Measurements from ENCODE around the gene PYGB.
A peak's percentile ranks its signal among the peaks of the same experiment; 100 is the strongest.

Gene PYGB

GRCh38 chr20:25222461-25223178, 25.3 kb upstream of the PYGB start:
- Histone ChIP-seq H3K27ac (ENCODE audit: low read depth in 2 of 2, low read length in 2 of 2) (peak overlapping the region; percentile 16 to 62), H3K27me3 (ENCODE audit: control insufficient read depth in 2 of 2, insufficient read depth in 2 of 2, low read length in 2 of 2) (no peaks in the 10 kb centered on the region), H3K36me3 (ENCODE audit: control insufficient read depth in 2 of 2, insufficient read depth in 2 of 2, low read length in 2 of 2) (peaks cover 45 to 66% of the 10 kb centered on the region in 2 donors), H3K4me1 (ENCODE audit: control insufficient read depth in 2 of 2, insufficient read depth in 2 of 2, low read length in 2 of 2) (peaks cover 13 to 39% of the 10 kb centered on the region in 2 donors), H3K9me3 (ENCODE audit: control insufficient read depth in 2 of 2, low read length in 2 of 2) (no peaks in the 10 kb centered on the region), H3K4me3 (ENCODE audit: low read length in 2 of 2) (no peak overlapping the region), H3K9ac (ENCODE audit: low read depth in 1 of 2, low read length in 2 of 2) (peak overlapping the region in 1 of 2 donors; percentile 47)

GRCh38 chr20:25223179-25223661, 24.7 kb upstream of the PYGB start:
- peaks cover 13 to 39% of the 10 kb centered on the region in 2 donors for H3K4me1 ChIP-seq (ENCODE audit: control insufficient read depth in 2 of 2, insufficient read depth in 2 of 2, low read length in 2 of 2)
- peak overlapping the region in 1 of 2 donors; percentile 62 for H3K27ac ChIP-seq (ENCODE audit: low read depth in 2 of 2, low read length in 2 of 2)
- no peak overlapping the region for H3K4me3 ChIP-seq (ENCODE audit: low read length in 2 of 2)
- H3K27me3 ChIP-seq (ENCODE audit: control insufficient read depth in 2 of 2, insufficient read depth in 2 of 2, low read length in 2 of 2): no peaks in the 10 kb centered on the region
- no peaks in the 10 kb centered on the region for H3K9me3 ChIP-seq (ENCODE audit: control insufficient read depth in 2 of 2, low read length in 2 of 2)
- H3K9ac ChIP-seq (ENCODE audit: low read depth in 1 of 2, low read length in 2 of 2): peak overlapping the region in 1 of 2 donors; percentile 33
- H3K36me3 ChIP-seq (ENCODE audit: control insufficient read depth in 2 of 2, insufficient read depth in 2 of 2, low read length in 2 of 2): peaks cover 39 to 61% of the 10 kb centered on the region in 2 donors

GRCh38 chr20:25223765-25224720, 23.8 kb upstream of the PYGB start:
- Histone ChIP-seq H3K36me3 (ENCODE audit: control insufficient read depth in 2 of 2, insufficient read depth in 2 of 2, low read length in 2 of 2) (peaks cover 36 to 58% of the 10 kb centered on the region in 2 donors), H3K9ac (ENCODE audit: low read depth in 1 of 2, low read length in 2 of 2) (no peak overlapping the region), H3K4me1 (ENCODE audit: control insufficient read depth in 2 of 2, insufficient read depth in 2 of 2, low read length in 2 of 2) (peaks cover 13 to 39% of the 10 kb centered on the region in 2 donors), H3K27me3 (ENCODE audit: control insufficient read depth in 2 of 2, insufficient read depth in 2 of 2, low read length in 2 of 2) (no peaks in the 10 kb centered on the region), H3K9me3 (ENCODE audit: control insufficient read depth in 2 of 2, low read length in 2 of 2) (no peaks in the 10 kb centered on the region), H3K27ac (ENCODE audit: low read depth in 2 of 2, low read length in 2 of 2) (no peak overlapping the region), H3K4me3 (ENCODE audit: low read length in 2 of 2) (no peak overlapping the region)

- Histone ChIP-seq H3K9me3 (ENCODE audit: control insufficient read depth in 2 of 2, low read length in 2 of 2) (no peaks in the 10 kb centered on the region), H3K36me3 (ENCODE audit: control insufficient read depth in 2 of 2, insufficient read depth in 2 of 2, low read length in 2 of 2) (peaks cover 27 to 52% of the 10 kb centered on the region in 2 donors), H3K27ac (ENCODE audit: low read depth in 2 of 2, low read length in 2 of 2) (no peak overlapping the region), H3K4me1 (ENCODE audit: control insufficient read depth in 2 of 2, insufficient read depth in 2 of 2, low read length in 2 of 2) (peaks cover 11 to 33% of the 10 kb centered on the region in 2 donors), H3K27me3 (ENCODE audit: control insufficient read depth in 2 of 2, insufficient read depth in 2 of 2, low read length in 2 of 2) (no peaks in the 10 kb centered on the region), H3K4me3 (ENCODE audit: low read length in 2 of 2) (no peak overlapping the region), H3K9ac (ENCODE audit: low read depth in 1 of 2, low read length in 2 of 2) (no peak overlapping the region)
These were observed 22.9 kb upstream of the PYGB start for GRCh38 chr20:25224941-25225340.

GRCh38 chr20:25225642-25226432, 22.0 kb upstream of the PYGB start:
- Histone ChIP-seq H3K9me3 (ENCODE audit: control insufficient read depth in 2 of 2, low read length in 2 of 2) (no peaks in the 10 kb centered on the region), H3K36me3 (ENCODE audit: control insufficient read depth in 2 of 2, insufficient read depth in 2 of 2, low read length in 2 of 2) (peaks cover 25 to 46% of the 10 kb centered on the region in 2 donors), H3K27ac (ENCODE audit: low read depth in 2 of 2, low read length in 2 of 2) (no peak overlapping the region), H3K27me3 (ENCODE audit: control insufficient read depth in 2 of 2, insufficient read depth in 2 of 2, low read length in 2 of 2) (no peaks in the 10 kb centered on the region), H3K9ac (ENCODE audit: low read depth in 1 of 2, low read length in 2 of 2) (no peak overlapping the region), H3K4me1 (ENCODE audit: control insufficient read depth in 2 of 2, insufficient read depth in 2 of 2, low read length in 2 of 2) (peaks cover 9 to 29% of the 10 kb centered on the region in 2 donors), H3K4me3 (ENCODE audit: low read length in 2 of 2) (no peak overlapping the region)

- Histone ChIP-seq H3K4me3 (ENCODE audit: low read length in 2 of 2) (no peak overlapping the region), H3K9ac (ENCODE audit: low read depth in 1 of 2, low read length in 2 of 2) (no peak overlapping the region)
These were observed 21.2 kb upstream of the PYGB start for GRCh38 chr20:25226433-25227316.

GRCh38 chr20:25227317-25227831, 20.5 kb upstream of the PYGB start:
- Histone ChIP-seq H3K36me3 (ENCODE audit: control insufficient read depth in 2 of 2, insufficient read depth in 2 of 2, low read length in 2 of 2) (peaks cover 21 to 32% of the 10 kb centered on the region in 2 donors), H3K27ac (ENCODE audit: low read depth in 2 of 2, low read length in 2 of 2) (no peak overlapping the region), H3K9ac (ENCODE audit: low read depth in 1 of 2, low read length in 2 of 2) (no peak overlapping the region), H3K9me3 (ENCODE audit: control insufficient read depth in 2 of 2, low read length in 2 of 2) (no peaks in the 10 kb centered on the region), H3K27me3 (ENCODE audit: control insufficient read depth in 2 of 2, insufficient read depth in 2 of 2, low read length in 2 of 2) (no peaks in the 10 kb centered on the region), H3K4me3 (ENCODE audit: low read length in 2 of 2) (peak overlapping the region in 1 of 2 donors; percentile 30), H3K4me1 (ENCODE audit: control insufficient read depth in 2 of 2, insufficient read depth in 2 of 2, low read length in 2 of 2) (peaks cover 9 to 30% of the 10 kb centered on the region in 2 donors)

More at GRCh38 chr20:25226433-25227316, 21.2 kb upstream of the PYGB start:
- H3K36me3 ChIP-seq (ENCODE audit: control insufficient read depth in 2 of 2, insufficient read depth in 2 of 2, low read length in 2 of 2): peaks cover 21 to 37% of the 10 kb centered on the region in 2 donors
- no peak overlapping the region for H3K27ac ChIP-seq (ENCODE audit: low read depth in 2 of 2, low read length in 2 of 2)
- H3K27me3 ChIP-seq (ENCODE audit: control insufficient read depth in 2 of 2, insufficient read depth in 2 of 2, low read length in 2 of 2): no peaks in the 10 kb centered on the region
- H3K4me1 ChIP-seq (ENCODE audit: control insufficient read depth in 2 of 2, insufficient read depth in 2 of 2, low read length in 2 of 2): peaks cover 9 to 25% of the 10 kb centered on the region in 2 donors
- no peaks in the 10 kb centered on the region for H3K9me3 ChIP-seq (ENCODE audit: control insufficient read depth in 2 of 2, low read length in 2 of 2)

GRCh38 chr20:25229486-25230165, 18.3 kb upstream of the PYGB start:
- Histone ChIP-seq H3K27me3 (ENCODE audit: control insufficient read depth in 2 of 2, insufficient read depth in 2 of 2, low read length in 2 of 2) (no peaks in the 10 kb centered on the region), H3K36me3 (ENCODE audit: control insufficient read depth in 2 of 2, insufficient read depth in 2 of 2, low read length in 2 of 2) (peaks cover 14 to 17% of the 10 kb centered on the region in 2 donors), H3K4me1 (ENCODE audit: control insufficient read depth in 2 of 2, insufficient read depth in 2 of 2, low read length in 2 of 2) (peaks cover 18 to 34% of the 10 kb centered on the region in 2 donors), H3K27ac (ENCODE audit: low read depth in 2 of 2, low read length in 2 of 2) (peak overlapping the region; percentile 80 to 97), H3K9me3 (ENCODE audit: control insufficient read depth in 2 of 2, low read length in 2 of 2) (no peaks in the 10 kb centered on the region), H3K4me3 (ENCODE audit: low read length in 2 of 2) (no peak overlapping the region), H3K9ac (ENCODE audit: low read depth in 1 of 2, low read length in 2 of 2) (no peak overlapping the region)

Measured in mucosa of rectum (tissue), 2 donors.